Measurements from ENCODE around the gene LTBP1. TPM values are rescaled to one million over a fixed set of nuclear protein-coding genes. Genes with fewer than 3 reads are reported as not detected.

The LTBP1 gene
- total RNA-seq, 1 experiment from 2014 or later = 28.5 TPM

DNA sequence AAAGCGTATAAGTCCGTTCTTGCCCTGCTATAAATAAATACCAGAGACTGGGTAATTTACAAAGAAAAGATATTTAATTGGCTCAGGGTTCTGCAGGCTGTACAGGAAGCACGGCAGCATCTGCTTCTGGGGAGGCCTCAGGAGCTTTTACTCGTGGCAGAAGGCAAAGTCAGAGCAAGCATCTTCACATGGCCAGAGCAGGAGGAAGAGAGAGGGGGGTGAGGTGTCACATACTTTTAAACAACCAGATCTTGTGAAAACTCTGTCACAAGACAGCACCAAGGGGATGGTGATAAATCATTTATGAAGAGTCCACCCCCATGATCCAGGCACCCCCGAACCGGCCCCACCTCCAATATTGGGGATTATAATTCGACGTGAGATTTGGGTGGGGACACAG, 130.6 kb downstream of the LTBP1 start:
- no peak overlapping the region for H4K5ac ChIP-seq (ENCODE audit: insufficient read length, low read depth, low read length)
- H2BK20ac ChIP-seq (ENCODE audit: low read depth, low read length, poor library complexity, severe bottlenecking) = no peak overlapping the region
- H3T11ph ChIP-seq (ENCODE audit: low read length) = no peak overlapping the region
- no peaks in the 10 kb centered on the region for H4K20me1 ChIP-seq (ENCODE audit: control insufficient read depth, insufficient read depth, insufficient read length)
- no peak overlapping the region for H3K4me3 Mint-ChIP-seq
- no peaks in the 10 kb centered on the region for H3K9me3 ChIP-seq (ENCODE audit: control insufficient read depth, low read depth, low read length)
- no peak overlapping the region for H3K27ac ChIP-seq (ENCODE audit: insufficient read length, low read depth, low read length)
- H3K9me3 Mint-ChIP-seq = no peaks in the 10 kb centered on the region
- no peak overlapping the region for H2BK12ac ChIP-seq (ENCODE audit: insufficient read length, low read depth, low read length)
- H2BK120ac ChIP-seq (ENCODE audit: low read depth, low read length, poor library complexity, severe bottlenecking) = no peak overlapping the region
- no peak for TF ChIP-seq CTCF (conservative IDR thresholded peaks at IDR 0.05)
- no peak overlapping the region for H3K27ac Mint-ChIP-seq
- H2AK5ac ChIP-seq (ENCODE audit: insufficient read length, low read length) = no peak overlapping the region
- DNase-seq = no peak
- H3K36me3 Mint-ChIP-seq (ENCODE audit: insufficient read depth in 1 of 3, low read depth in 3 of 3) = no peaks in the 10 kb centered on the region; a peak in 2 of 7 replicates
- H3K9ac ChIP-seq (ENCODE audit: extremely low read depth, insufficient read length, low read length) = no peak overlapping the region
- H3K79me2 ChIP-seq (ENCODE audit: insufficient read depth, low read length) = no peaks in the 10 kb centered on the region
- H3K27me3 ChIP-seq (ENCODE audit: insufficient read depth, low read length) = no peaks in the 10 kb centered on the region; the same call in 1 of the 2 replicates
- H3K79me1 ChIP-seq (ENCODE audit: insufficient read depth, low read depth, low read length, poor library complexity, severe bottlenecking) = no peaks in the 10 kb centered on the region
- no peak overlapping the region for H4K8ac ChIP-seq (replicated peaks; ENCODE audit: insufficient read length, low read depth, low read length)
- H3K23ac ChIP-seq (ENCODE audit: insufficient read length, low read depth, low read length) = no peak overlapping the region
- no peak overlapping the region for H3K4ac ChIP-seq (ENCODE audit: low read depth, low read length)
- H3K27me3 Mint-ChIP-seq (ENCODE audit: low read depth) = peaks cover 13% of the 10 kb centered on the region
- no peak overlapping the region for H3K56ac ChIP-seq (ENCODE audit: insufficient read length, low read depth, low read length)
- H3K14ac ChIP-seq (ENCODE audit: insufficient read depth, low read length) = no peak overlapping the region
- no CpG with 5 or more reads among the region's 8 CpGs for WGBS (ENCODE audit: extremely low coverage, insufficient read length, low lambda C conversion rate)
- no peaks in the 10 kb centered on the region for H3K4me1 ChIP-seq (ENCODE audit: insufficient read depth, low read length)
- H3K4me1 Mint-ChIP-seq = peaks cover 4 to 6% of the 10 kb centered on the region in 2 experiments
- no peak overlapping the region for H2BK15ac ChIP-seq (ENCODE audit: low read depth, low read length)
- H2AFZ ChIP-seq (ENCODE audit: low read length) = no peak overlapping the region
- H4K91ac ChIP-seq (ENCODE audit: insufficient read length, low read depth, low read length) = no peak overlapping the region
- no peak overlapping the region for H3K4me2 ChIP-seq (ENCODE audit: insufficient read depth, insufficient read length, low read length)
- H3K18ac ChIP-seq (ENCODE audit: insufficient read length, low read depth, low read length) = no peak overlapping the region
- no peaks in the 10 kb centered on the region for H3K23me2 ChIP-seq (ENCODE audit: insufficient read length, low read depth, low read length, poor library complexity, severe bottlenecking)
- H2BK5ac ChIP-seq (ENCODE audit: insufficient read length, low read length) = no peak overlapping the region
